Smooth muscle cell of the brain vasculature (primary cell): Measurements from ENCODE around the gene ZFPM1.

ENCODE experiments used
- DNase-seq: peaks from one replicate; pipeline ENCODE4 v3.0.0-alpha.2; 2012; ENCODE audit warnings: low read depth, low spot score

Gene ZFPM1

DNA sequence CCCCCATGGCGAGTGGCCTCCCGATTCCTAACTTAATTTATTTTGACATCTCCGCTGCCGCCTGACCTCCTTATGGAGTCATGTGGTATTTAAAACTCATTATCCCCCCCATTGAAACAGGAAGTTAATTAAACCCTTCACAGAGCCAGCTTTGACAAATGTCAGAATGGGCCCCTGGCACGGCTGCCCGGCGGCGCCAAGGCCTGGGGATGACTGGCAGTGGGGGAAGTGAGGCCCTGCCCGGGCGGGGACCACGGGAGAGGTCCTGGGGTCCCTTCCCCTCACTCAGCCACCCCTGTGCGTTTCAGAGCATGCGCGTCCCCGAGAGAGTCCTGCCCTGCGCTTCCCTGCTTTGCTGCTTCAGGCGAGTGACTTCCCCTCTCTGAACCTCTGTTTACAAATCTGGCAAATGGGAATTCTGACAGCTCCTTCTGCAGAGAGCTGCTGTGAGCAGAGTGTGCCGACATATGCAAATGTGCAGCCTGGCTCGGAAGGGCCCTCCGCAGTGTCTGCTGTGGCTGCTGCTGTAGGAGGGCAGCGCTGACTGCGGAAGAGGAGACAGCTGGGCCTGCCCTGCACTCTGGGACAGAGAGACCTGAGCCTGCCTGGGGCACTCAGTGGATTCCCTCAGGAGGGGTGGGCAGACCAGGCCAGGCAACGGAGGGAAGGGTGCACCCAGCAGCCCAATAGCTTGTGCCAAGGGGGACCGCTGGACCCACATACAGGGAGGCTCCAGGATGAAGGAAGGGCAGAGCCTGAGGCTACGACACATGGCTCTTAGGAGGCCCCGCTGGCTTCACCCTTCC is 4.4 kb upstream of the ZFPM1 start:
- no peak for DNase-seq

- no peak for DNase-seq
Measured at GRCh38 chr16:88449267-88449561, 3.9 kb upstream of the ZFPM1 start.

- DNase-seq, result no peak
Measured at GRCh38 chr16:88451586-88452481, 1.2 kb upstream of the ZFPM1 start.

GRCh38 chr16:88452482-88453216 is 431 bp upstream of the ZFPM1 start:
- peak; percentile 85 for DNase-seq

- DNase-seq, result no peak
Measured at GRCh38 chr16:88453611-88454522, 787 bp downstream of the ZFPM1 start.

DNA sequence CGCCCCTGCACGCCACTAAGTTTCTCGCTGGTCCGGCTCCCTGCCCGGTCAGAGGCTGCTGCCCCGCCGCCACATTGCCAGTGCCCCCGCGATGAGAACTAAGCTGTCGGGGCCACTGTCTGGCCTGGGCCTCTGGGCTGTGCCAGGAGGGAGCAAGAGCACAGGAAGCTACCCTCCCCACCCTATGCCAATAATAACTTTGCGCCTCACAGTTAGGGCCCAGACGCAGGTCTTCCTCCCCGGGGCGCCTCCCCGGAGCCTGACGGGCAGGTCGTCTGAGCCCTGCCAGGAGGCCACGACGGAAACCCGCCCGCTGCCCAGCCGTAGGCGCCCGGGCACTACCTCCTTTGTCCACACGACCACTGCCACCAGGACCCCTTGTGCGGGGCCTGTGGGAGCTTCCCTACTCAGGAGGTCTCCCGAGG is 1.5 kb downstream of the ZFPM1 start:
- no peak for DNase-seq

GRCh38 chr16:88455610-88456355 is 2.7 kb downstream of the ZFPM1 start:
- no peak for DNase-seq

GRCh38 chr16:88456356-88457292 is 3.5 kb downstream of the ZFPM1 start:
- no peak for DNase-seq

DNA sequence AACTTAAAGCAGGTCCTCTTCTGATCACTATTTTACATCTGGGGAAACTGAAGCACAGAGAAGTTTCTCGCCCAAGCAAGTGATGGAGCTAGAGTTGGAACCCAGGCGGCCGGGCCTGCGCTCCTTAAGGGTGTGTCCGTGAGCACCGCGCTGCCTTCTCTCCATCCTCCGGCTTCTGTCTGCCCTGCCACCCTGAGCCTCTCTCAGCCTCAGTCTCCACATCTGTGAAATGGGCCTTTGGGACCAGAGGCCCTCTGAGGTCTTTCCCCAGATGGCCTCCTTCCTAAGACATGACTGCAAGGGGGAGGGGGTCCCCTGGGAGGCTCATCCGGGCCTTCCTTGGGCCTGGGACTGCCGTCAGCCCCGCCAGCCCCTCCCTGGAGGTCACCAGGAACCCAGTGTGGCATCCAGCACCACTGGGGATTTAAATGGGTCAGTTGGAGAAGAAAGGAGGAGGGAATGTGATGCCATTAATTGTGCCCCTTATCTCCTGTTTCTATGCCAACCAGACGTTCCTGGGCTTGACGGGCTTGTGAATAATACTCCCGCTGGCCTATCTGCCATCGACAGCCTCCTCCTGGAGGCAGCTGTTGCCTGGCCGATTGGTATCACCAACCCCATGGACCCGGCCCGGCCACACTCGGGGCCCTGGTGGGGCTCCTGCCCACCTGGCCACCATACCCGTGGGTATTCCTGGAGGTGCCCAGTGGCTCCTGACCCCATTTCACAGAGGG is 5.1 kb downstream of the ZFPM1 start:
- DNase-seq, result no peak

DNA sequence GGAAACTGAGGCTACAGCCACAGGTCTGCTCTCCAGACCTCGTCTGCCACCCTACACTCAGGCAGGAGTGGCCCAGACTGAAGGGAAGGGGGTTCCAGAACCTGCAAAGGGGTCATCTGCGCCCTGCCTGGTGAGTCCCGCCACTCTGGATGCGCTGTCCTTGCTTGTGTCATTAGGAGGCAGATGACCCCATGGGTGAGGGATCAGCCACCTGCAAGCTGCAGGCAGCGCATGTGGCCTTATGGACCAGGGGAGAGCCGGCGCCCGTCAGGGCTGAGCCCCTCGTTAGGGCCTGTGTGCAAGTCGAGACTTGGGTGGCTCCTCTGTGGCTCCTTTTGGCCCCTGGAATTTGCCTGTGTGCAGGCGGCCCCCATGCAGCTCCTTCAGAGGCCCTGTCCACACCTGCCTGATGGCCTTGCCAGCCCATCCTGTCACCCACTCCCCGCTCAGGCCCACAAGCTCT is 5.7 kb downstream of the ZFPM1 start:
- DNase-seq, result no peak

- no peak for DNase-seq
Measured at GRCh38 chr16:88459366-88460073, 6.4 kb downstream of the ZFPM1 start.

- DNase-seq, result no peak
Measured at GRCh38 chr16:88460496-88461330, 7.6 kb downstream of the ZFPM1 start.

GRCh38 chr16:88461331-88462269 is 8.5 kb downstream of the ZFPM1 start:
- no peak for DNase-seq

- DNase-seq, result no peak
Measured at GRCh38 chr16:88462396-88462795, 9.3 kb downstream of the ZFPM1 start.

DNA sequence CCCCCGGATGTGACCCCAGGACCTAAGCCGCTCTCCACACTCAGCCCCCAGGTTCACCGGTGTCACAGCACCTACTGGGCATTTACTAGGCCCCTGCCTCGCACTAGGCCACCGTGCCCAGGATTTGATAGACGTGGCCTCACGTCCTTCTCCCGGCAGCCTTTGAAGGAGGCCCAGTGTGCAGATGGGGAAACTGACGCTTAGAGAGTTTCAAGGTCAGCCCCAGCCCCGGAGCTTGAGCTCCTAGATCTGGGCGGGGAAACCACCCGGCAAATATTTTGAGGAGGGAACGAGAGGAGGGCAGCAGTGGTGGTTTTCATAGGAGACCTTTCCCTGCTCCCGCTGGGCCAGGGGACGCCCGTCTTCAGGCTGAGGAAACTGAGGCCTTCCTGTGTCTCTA is 10.3 kb downstream of the ZFPM1 start:
- DNase-seq, result no peak
